A549 (cell line): Measurements from ENCODE around the gene NHSL2.

Experiments
- CHD2 ChIP-seq: fragments of 150-350 bp; IDR thresholded peaks from 2 replicates; pipeline ENCODE4 v1.6.1; 2014; ENCODE audit warnings: low read length; ENCODE audit not compliant: partially characterized antibody
- CTCF ChIP-seq: fragments of >200 bp; sonication (Bioruptor Twin); formaldehyde crosslinking; IDR thresholded peaks from 3 replicates; pipeline ENCODE4 v1.5.1; 2016
- MAFK ChIP-seq: fragments of 450-650 bp; IDR thresholded peaks from 2 replicates; pipeline ENCODE4 v1.6.1; 2014; ENCODE audit not compliant: partially characterized antibody
- SREBF2 ChIP-seq: fragments of 450-650 bp; IDR thresholded peaks from 2 replicates; pipeline ENCODE4 v1.6.1; 2014; ENCODE audit warnings: mild to moderate bottlenecking, moderate library complexity

- TF ChIP-seq CTCF = no peak
- no peak for TF ChIP-seq MAFK
- no peak for TF ChIP-seq SREBF2
- no peak for TF ChIP-seq CHD2
Observed at GRCh38 chrX:71867680-71868079, 43.0 kb upstream of the NHSL2 start.
